A204.1 (cell line): ENCODE results near the gene ABCC6.
"Not testable (repeated sequence)": the region's sequence is repeated elsewhere in the genome, so short reads cannot be mapped to it uniquely, and the experiment has no call there.

Experiments used
- FAIRE-seq: peaks from 2 replicates; lab custom pipeline; 2012; peaks lifted over from hg19 to GRCh38; lab: Jason Lieb, UNC

ABCC6 gene

GRCh38 chr16:16188827-16189226 is 34.5 kb downstream of the ABCC6 start:
- no peak for FAIRE-seq

GRCh38 chr16:16186820-16187219 is 36.5 kb downstream of the ABCC6 start:
- no peak for FAIRE-seq

- FAIRE-seq, result no peak
Measured at GRCh38 chr16:16185095-16185494, 38.2 kb downstream of the ABCC6 start.

- no peak for FAIRE-seq
Measured at GRCh38 chr16:16184594-16184993, 38.7 kb downstream of the ABCC6 start.

GRCh38 chr16:16183562-16183961 is 39.7 kb downstream of the ABCC6 start:
- FAIRE-seq, result no peak

- FAIRE-seq, result no peak
Measured at GRCh38 chr16:16182918-16183317, 40.4 kb downstream of the ABCC6 start.

- FAIRE-seq, result not testable (repeated sequence)
Measured at GRCh38 chr16:16181748-16182147, 41.5 kb downstream of the ABCC6 start.

GRCh38 chr16:16178455-16179162 is 44.7 kb downstream of the ABCC6 start:
- no peak for FAIRE-seq

- FAIRE-seq, result no peak
Measured at GRCh38 chr16:16176328-16176727, 47.0 kb downstream of the ABCC6 start.

GRCh38 chr16:16175296-16175695 is 48.0 kb downstream of the ABCC6 start:
- FAIRE-seq, result no peak

GRCh38 chr16:16172991-16173390 is 50.3 kb downstream of the ABCC6 start:
- no peak for FAIRE-seq

GRCh38 chr16:16171332-16171919 is 51.9 kb downstream of the ABCC6 start:
- FAIRE-seq, result no peak

GRCh38 chr16:16169615-16170014 is 53.7 kb downstream of the ABCC6 start:
- FAIRE-seq, result no peak

- FAIRE-seq, result no peak
Measured at GRCh38 chr16:16168431-16168830, 54.9 kb downstream of the ABCC6 start.

- FAIRE-seq, result no peak
Measured at GRCh38 chr16:16167927-16168326, 55.4 kb downstream of the ABCC6 start.

- FAIRE-seq, result no peak
Measured at GRCh38 chr16:16166949-16167348, 56.3 kb downstream of the ABCC6 start.

- no peak for FAIRE-seq
Measured at GRCh38 chr16:16166085-16166484, 57.2 kb downstream of the ABCC6 start.

GRCh38 chr16:16164243-16164642 is 59.1 kb downstream of the ABCC6 start:
- no peak for FAIRE-seq

- no peak for FAIRE-seq
Measured at GRCh38 chr16:16163571-16163970, 59.7 kb downstream of the ABCC6 start.

- no peak for FAIRE-seq
Measured at GRCh38 chr16:16163109-16163508, 60.2 kb downstream of the ABCC6 start.

GRCh38 chr16:16162591-16162990 is 60.7 kb downstream of the ABCC6 start:
- no peak for FAIRE-seq

GRCh38 chr16:16161840-16162239 is 61.5 kb downstream of the ABCC6 start:
- FAIRE-seq, result not testable (repeated sequence)

GRCh38 chr16:16161319-16161718 is 62.0 kb downstream of the ABCC6 start:
- no peak for FAIRE-seq

- FAIRE-seq, result no peak
Measured at GRCh38 chr16:16159662-16160061, 63.6 kb downstream of the ABCC6 start.
